ENCODE data around the gene PLEK.

Gene PLEK

GRCh38 chr2:68404164-68404563 is 39.1 kb downstream of the PLEK start:
- DNase-seq (ENCODE audit: insufficient read length, low spot score) (no peak), FAIRE-seq (no peak)
- TF ChIP-seq CTCF (IDR thresholded peaks at IDR 0.05; ENCODE audit: insufficient read depth, missing control alignments), result no peak

GRCh38 chr2:68404893-68405799 is 40.1 kb downstream of the PLEK start:
- FAIRE-seq (no peak), DNase-seq (ENCODE audit: insufficient read length, low spot score) (no peak)
- TF ChIP-seq CTCF (IDR thresholded peaks at IDR 0.05; ENCODE audit: insufficient read depth, missing control alignments), result no peak

DNA sequence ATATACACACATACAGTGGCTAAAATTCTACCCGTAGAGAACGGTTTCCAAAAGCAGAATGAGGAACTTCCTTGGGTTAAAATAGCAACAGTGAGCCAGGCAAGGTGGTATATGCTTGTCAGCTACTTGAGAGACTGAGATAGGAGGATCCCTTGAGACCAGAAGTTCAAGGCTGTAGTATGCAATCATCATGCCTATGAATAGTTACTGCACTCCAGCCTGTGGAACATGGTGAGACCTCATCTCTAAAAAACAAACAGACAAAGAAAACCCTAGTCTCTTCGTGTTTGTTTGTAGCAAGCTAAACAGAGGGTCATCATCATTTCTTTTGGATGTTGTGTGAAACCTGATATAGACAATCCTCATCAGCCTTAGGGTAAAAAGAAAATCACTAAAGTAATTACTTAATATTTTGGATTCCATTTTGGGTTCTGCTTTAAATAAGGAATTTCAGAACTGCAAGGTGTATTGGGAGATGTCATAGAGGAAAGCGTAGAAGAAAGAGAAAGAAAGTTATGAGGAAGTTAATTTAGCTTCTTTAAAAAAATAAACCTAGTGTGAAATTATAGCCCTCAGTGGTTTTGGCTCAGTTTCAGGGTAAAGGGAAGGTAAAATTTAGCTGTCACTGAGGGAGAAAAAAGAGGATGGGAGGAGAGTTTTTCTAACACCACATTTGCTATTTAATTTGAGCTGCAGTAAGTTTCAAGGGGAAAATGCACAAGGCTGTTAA is 46.5 kb downstream of the PLEK start:
- FAIRE-seq (no peak), DNase-seq (ENCODE audit: insufficient read length, low spot score) (no peak)
- no peak for TF ChIP-seq CTCF (IDR thresholded peaks at IDR 0.05; ENCODE audit: insufficient read depth, missing control alignments)

DNA sequence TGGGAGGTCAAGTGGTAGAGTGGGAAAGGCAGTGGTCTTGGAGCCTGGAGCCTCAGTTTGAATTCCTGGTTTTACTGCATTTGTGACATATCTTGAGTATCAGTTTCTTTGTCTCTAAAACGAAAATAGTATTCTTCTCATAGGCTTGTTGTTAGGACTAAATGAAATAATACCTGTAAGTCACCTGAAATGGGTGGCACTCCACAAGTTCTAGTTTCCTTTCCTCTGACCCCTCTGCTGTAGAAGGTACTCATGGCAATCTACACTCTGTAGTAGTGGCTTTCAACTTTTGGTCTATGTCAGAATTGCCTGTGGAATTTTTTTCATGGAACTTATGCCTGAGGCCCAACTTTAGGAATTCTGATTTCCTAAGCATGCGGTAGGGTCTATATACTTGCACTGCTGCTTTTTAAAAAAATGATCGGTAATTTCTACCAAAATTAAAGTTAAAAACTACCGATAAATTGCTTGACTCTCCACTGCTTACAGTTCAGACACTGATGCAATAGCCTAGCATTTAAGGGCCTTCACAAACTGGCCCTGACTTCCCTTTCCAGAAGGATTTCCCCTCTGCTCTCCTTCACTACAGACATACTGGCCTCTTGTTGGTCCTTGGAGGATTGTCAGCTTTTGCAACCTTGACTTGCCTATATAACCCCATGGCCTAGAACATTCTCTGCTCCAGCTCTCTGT is 47.2 kb downstream of the PLEK start:
- no peak for DNase-seq (ENCODE audit: insufficient read length, low spot score)
- TF ChIP-seq CTCF (IDR thresholded peaks at IDR 0.05; ENCODE audit: insufficient read depth, missing control alignments), result no peak
- FAIRE-seq, result no peak

GRCh38 chr2:68413466-68413865 is 48.4 kb downstream of the PLEK start:
- FAIRE-seq (no peak), DNase-seq (ENCODE audit: insufficient read length, low spot score) (no peak)
- TF ChIP-seq CTCF (IDR thresholded peaks at IDR 0.05; ENCODE audit: insufficient read depth, missing control alignments), result no peak

- DNase-seq (ENCODE audit: insufficient read length, low spot score) (no peak), FAIRE-seq (no peak)
- no peak for TF ChIP-seq CTCF (IDR thresholded peaks at IDR 0.05; ENCODE audit: insufficient read depth, missing control alignments)
These were observed 49.4 kb downstream of the PLEK start for GRCh38 chr2:68414452-68414851.

All from D721Med (cell line).